Measurements from ENCODE around the gene VAMP5.
A peak's percentile ranks its signal among the peaks of the same experiment; 100 is the strongest.

The VAMP5 gene

GRCh38 chr2:85583667-85584353 is 421 bp upstream of the VAMP5 start:
- DNase-seq (ENCODE audit: low spot score) = peak; percentile 88
- in situ Hi-C loops (cut with MboI; ENCODE audit: low pct_unique_long_range_greater_than_20kb, low sequenced_read_pairs, unreplicated experiment) = no loop called here
- TF ChIP-seq, protein P1, sequence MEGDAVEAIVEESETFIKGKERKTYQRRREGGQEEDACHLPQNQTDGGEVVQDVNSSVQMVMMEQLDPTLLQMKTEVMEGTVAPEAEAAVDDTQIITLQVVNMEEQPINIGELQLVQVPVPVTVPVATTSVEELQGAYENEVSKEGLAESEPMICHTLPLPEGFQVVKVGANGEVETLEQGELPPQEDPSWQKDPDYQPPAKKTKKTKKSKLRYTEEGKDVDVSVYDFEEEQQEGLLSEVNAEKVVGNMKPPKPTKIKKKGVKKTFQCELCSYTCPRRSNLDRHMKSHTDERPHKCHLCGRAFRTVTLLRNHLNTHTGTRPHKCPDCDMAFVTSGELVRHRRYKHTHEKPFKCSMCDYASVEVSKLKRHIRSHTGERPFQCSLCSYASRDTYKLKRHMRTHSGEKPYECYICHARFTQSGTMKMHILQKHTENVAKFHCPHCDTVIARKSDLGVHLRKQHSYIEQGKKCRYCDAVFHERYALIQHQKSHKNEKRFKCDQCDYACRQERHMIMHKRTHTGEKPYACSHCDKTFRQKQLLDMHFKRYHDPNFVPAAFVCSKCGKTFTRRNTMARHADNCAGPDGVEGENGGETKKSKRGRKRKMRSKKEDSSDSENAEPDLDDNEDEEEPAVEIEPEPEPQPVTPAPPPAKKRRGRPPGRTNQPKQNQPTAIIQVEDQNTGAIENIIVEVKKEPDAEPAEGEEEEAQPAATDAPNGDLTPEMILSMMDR (IDR thresholded peaks at IDR 0.05; ENCODE audit: extremely low read depth, insufficient read depth, missing control alignments) = peak; percentile 10

DNA sequence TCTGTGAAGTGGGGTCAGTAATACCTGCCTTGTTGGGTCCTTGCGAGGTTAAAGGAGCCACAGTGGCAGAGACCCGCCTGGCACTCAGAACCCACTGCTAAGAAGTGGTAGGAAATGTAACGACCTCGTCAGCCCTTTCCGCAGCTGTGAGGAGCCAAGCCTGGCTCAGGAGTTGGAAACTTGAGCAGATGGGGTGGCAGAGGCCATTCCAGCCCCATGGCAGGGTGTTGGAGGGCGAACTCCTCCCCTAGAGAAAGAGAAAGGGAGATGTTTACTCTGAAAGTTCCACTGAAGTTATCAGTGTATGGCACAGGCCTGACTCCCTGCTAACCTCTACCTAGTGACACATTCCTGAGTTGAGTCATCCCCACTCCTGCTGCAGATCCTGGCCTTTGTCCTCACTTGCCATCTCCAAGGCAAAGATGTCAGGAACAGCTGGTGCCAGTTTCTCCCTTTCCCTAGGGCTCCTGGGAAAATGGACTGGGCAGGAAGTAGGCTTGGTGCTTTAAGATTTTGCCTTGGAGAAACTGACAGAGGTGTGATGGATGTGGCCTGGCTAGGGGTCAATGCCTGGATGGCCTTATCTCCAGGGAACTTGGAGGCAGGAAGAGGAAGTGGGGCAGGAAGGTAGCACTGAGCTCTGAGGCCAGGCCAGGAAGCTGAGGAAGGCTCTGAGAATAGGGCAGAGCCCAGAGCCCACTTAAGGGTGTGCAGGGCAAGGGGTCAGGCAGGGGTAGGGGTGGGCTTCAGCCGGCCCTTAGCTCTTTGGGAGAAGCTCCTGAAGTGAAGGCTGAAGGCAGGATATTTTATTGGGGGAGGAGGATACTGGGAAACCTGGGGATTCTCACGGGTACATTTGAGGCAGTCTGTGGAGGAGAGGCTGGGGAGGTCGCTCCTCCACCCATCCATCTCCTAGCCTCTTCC is 888 bp downstream of the VAMP5 start:
- TF ChIP-seq, protein P1 (IDR thresholded peaks at IDR 0.05; ENCODE audit: extremely low read depth, insufficient read depth, missing control alignments) = no peak
- DNase-seq (ENCODE audit: low spot score) = peak; percentile 56
- in situ Hi-C loops (cut with MboI; ENCODE audit: low pct_unique_long_range_greater_than_20kb, low sequenced_read_pairs, unreplicated experiment) = no loop called here

GRCh38 chr2:85585781-85586105 is 1.5 kb downstream of the VAMP5 start:
- in situ Hi-C loops (cut with MboI; ENCODE audit: low pct_unique_long_range_greater_than_20kb, low sequenced_read_pairs, unreplicated experiment) = no loop called here
- TF ChIP-seq, protein P1 (IDR thresholded peaks at IDR 0.05; ENCODE audit: extremely low read depth, insufficient read depth, missing control alignments) = no peak
- no peak for DNase-seq (ENCODE audit: low spot score)

DNA sequence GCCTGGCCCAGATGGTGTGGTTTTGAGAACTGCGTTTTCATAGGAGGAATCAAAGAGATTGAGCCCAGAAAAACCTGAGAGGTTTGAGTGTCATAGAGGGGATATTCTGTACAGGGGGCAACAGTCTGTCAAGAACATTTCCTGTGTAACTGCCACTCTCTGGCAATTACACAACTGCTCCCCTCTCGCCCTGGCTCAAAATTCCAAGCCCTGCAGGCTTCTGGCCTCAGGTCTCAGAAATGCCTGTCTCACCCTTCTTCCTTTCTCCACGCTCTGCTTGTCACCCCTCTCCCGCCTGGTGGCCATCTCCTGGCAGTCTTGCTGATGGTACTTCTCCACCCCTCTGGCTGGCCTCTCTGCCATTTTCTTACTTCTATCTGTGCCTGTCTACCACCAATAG is 4.0 kb downstream of the VAMP5 start:
- TF ChIP-seq, protein P1 (IDR thresholded peaks at IDR 0.05; ENCODE audit: extremely low read depth, insufficient read depth, missing control alignments) = no peak
- in situ Hi-C loops (cut with MboI; ENCODE audit: low pct_unique_long_range_greater_than_20kb, low sequenced_read_pairs, unreplicated experiment) = no loop called here
- DNase-seq (ENCODE audit: low spot score) = no peak

- no peak for DNase-seq (ENCODE audit: low spot score)
- in situ Hi-C loops (cut with MboI; ENCODE audit: low pct_unique_long_range_greater_than_20kb, low sequenced_read_pairs, unreplicated experiment) = no loop called here
- TF ChIP-seq, protein P1 (IDR thresholded peaks at IDR 0.05; ENCODE audit: extremely low read depth, insufficient read depth, missing control alignments) = no peak
Observed at GRCh38 chr2:85588645-85589044, 4.4 kb downstream of the VAMP5 start.

DNA sequence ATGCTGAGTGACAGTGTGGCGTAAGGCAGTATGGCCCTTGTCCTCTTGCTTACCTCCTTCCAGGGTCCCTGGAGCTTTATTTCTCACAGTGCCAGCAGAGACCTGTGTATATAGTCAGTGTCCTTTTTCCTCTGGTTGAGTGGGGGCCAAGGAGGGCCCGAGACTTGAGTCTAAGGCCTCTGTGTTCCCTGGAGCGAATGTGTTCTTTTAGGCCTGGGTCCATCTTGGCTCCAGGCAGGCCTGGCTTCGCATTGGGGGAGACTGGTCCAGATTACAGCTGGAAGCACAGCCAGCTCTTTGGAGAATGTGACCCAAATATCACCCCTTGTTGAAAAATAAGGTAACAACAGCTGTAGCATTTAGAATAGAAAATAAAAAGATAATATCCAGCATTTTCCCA is 5.0 kb downstream of the VAMP5 start:
- no peak for DNase-seq (ENCODE audit: low spot score)
- in situ Hi-C loops (cut with MboI; ENCODE audit: low pct_unique_long_range_greater_than_20kb, low sequenced_read_pairs, unreplicated experiment) = no loop called here
- TF ChIP-seq, protein P1 (IDR thresholded peaks at IDR 0.05; ENCODE audit: extremely low read depth, insufficient read depth, missing control alignments) = no peak
